ENCODE measurements around the gene FBXO39.
"Not testable (repeated sequence)": the region's sequence is repeated elsewhere in the genome, so short reads cannot be mapped to it uniquely, and the experiment has no call there.

The FBXO39 gene

DNA sequence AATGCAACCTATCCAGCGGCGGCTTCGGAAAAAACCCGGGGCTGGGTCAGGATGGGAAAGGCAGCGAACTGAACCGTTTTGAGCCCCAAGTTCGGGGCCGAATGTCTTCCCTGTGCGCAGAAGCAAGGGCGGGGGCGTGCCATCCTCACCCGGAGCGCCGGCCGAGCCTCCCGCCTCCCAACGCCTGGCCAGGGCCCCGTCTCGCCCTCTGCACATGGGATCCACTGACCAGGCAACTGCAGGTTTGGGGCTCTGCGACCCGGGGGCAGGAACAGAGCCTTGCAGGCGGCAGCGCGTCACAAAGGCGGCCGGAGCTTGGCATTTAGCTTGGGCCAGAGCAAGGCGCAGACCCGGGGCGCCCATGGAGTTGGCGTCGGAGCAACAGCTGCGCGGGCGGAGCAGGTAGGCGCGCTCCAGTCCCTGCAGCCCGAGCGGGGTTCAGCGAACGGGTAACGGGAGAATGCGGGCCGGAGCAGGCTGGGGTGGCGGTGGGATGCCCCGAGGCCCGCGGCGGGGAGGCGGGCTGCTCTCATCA lies at the start of gene FBXO39:
Gene FBXO39 (plus strand): TSS at position 345 of the 535 bp plus-strand sequence. CDS start 3,654 bp downstream, outside the sequence.
- Histone ChIP-seq H3K9me2 (replicated peaks; ENCODE audit: insufficient read depth, low read length) (no peaks in the 10 kb centered on the region), H3F3A (ENCODE audit: insufficient read depth) (no peaks in the 10 kb centered on the region), H3K9ac (ENCODE audit: low read length) (no peak within 1 kb of the TSS), H3K4me3 (ENCODE audit: insufficient read depth, low read length, poor library complexity, severe bottlenecking) (no peak within 1 kb of the TSS), H4K20me1 (ENCODE audit: low read depth, low read length) (no peaks in the 10 kb centered on the region), H3K27me3 (ENCODE audit: low read length) (no peaks in the 10 kb centered on the region), H3K36me3 (ENCODE audit: low read length) (no peaks in the 10 kb centered on the region), H2AFZ (ENCODE audit: low read depth, low read length, severe bottlenecking) (no peak within 1 kb of the TSS), H3K9me3 (ENCODE audit: insufficient read depth, low read length) (no peaks in the 10 kb centered on the region), H3K27ac (ENCODE audit: low read depth, low read length) (no peak within 1 kb of the TSS), H3K4me2 (ENCODE audit: low read depth, low read length, poor library complexity, severe bottlenecking) (no peak within 1 kb of the TSS), H3K79me2 (ENCODE audit: insufficient read depth, low read length) (no peaks in the 10 kb centered on the region)
- TF ChIP-seq, protein P1, sequence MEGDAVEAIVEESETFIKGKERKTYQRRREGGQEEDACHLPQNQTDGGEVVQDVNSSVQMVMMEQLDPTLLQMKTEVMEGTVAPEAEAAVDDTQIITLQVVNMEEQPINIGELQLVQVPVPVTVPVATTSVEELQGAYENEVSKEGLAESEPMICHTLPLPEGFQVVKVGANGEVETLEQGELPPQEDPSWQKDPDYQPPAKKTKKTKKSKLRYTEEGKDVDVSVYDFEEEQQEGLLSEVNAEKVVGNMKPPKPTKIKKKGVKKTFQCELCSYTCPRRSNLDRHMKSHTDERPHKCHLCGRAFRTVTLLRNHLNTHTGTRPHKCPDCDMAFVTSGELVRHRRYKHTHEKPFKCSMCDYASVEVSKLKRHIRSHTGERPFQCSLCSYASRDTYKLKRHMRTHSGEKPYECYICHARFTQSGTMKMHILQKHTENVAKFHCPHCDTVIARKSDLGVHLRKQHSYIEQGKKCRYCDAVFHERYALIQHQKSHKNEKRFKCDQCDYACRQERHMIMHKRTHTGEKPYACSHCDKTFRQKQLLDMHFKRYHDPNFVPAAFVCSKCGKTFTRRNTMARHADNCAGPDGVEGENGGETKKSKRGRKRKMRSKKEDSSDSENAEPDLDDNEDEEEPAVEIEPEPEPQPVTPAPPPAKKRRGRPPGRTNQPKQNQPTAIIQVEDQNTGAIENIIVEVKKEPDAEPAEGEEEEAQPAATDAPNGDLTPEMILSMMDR (IDR thresholded peaks at IDR 0.05; ENCODE audit: insufficient read depth, low read length, poor library complexity, severe bottlenecking) = no peak
- no peak for TF ChIP-seq EZH2phosphoT487 (conservative IDR thresholded peaks at IDR 0.05; ENCODE audit: low read length)

DNA sequence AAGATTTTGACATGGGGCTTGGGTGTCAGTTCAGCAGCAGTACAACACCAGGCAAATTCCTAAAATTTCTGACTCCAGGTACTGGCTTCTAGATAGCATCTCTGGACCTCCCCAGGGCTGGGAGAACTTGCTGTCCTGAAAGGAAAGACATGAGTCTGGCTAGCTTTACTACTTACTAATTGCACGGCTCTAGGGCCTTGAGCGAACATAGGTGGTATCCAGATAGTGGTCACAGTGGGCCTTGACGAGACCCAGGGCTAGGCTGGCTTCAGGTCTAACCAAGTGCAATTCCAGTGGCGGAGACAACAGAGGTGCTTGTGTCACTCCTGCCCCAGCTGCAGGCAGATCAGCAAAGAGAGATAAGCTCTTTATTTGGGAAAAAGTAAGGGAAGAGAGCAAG lies 46.5 kb upstream of the FBXO39 start:
- Histone ChIP-seq H4K20me1 (ENCODE audit: low read depth, low read length) (no peaks in the 10 kb centered on the region), H2AFZ (ENCODE audit: low read depth, low read length, severe bottlenecking) (no peak overlapping the region), H3K79me2 (ENCODE audit: insufficient read depth, low read length) (no peaks in the 10 kb centered on the region), H3K4me3 (ENCODE audit: insufficient read depth, low read length, poor library complexity, severe bottlenecking) (no peak overlapping the region), H3K4me2 (ENCODE audit: low read depth, low read length, poor library complexity, severe bottlenecking) (no peak overlapping the region), H3K9ac (ENCODE audit: low read length) (no peak overlapping the region), H3K27ac (ENCODE audit: low read depth, low read length) (no peak overlapping the region), H3K36me3 (ENCODE audit: low read length) (no peaks in the 10 kb centered on the region), H3K9me2 (replicated peaks; ENCODE audit: insufficient read depth, low read length) (no peaks in the 10 kb centered on the region), H3K27me3 (ENCODE audit: low read length) (no peaks in the 10 kb centered on the region), H3K9me3 (ENCODE audit: insufficient read depth, low read length) (no peaks in the 10 kb centered on the region), H3F3A (ENCODE audit: insufficient read depth) (no peaks in the 10 kb centered on the region)
- TF ChIP-seq, protein P1 (IDR thresholded peaks at IDR 0.05; ENCODE audit: insufficient read depth, low read length, poor library complexity, severe bottlenecking) = no peak
- no peak for TF ChIP-seq EZH2phosphoT487 (conservative IDR thresholded peaks at IDR 0.05; ENCODE audit: low read length)

DNA sequence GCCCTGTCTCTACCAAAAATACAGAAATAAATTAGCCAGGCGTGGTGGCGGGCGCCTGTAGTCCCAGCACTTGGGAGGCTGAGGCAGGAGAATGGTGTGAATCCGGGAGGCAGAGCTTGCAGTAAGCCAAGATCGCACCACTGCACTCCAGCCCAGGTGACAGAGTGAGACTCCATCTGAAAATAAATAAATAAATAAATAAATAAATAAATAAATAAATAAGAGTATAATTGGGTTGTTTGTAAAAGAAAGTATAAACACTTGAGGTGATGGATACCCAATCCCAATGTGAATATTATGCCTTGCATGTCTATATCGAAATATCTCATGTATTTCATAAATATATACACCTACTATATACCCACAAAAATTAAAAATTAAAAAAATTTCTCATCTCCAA lies 29.4 kb upstream of the FBXO39 start:
- not testable (repeated sequence) for H3K9me2 ChIP-seq (replicated peaks; ENCODE audit: insufficient read depth, low read length); H3K9ac ChIP-seq (ENCODE audit: low read length); H4K20me1 ChIP-seq (ENCODE audit: low read depth, low read length); H3K4me3 ChIP-seq (ENCODE audit: insufficient read depth, low read length, poor library complexity, severe bottlenecking); H3K79me2 ChIP-seq (ENCODE audit: insufficient read depth, low read length); H3K27me3 ChIP-seq (ENCODE audit: low read length); H3K27ac ChIP-seq (ENCODE audit: low read depth, low read length); H2AFZ ChIP-seq (ENCODE audit: low read depth, low read length, severe bottlenecking); H3K9me3 ChIP-seq (ENCODE audit: insufficient read depth, low read length); H3K4me2 ChIP-seq (ENCODE audit: low read depth, low read length, poor library complexity, severe bottlenecking); H3K36me3 ChIP-seq (ENCODE audit: low read length); H3F3A ChIP-seq (ENCODE audit: insufficient read depth)

DNA sequence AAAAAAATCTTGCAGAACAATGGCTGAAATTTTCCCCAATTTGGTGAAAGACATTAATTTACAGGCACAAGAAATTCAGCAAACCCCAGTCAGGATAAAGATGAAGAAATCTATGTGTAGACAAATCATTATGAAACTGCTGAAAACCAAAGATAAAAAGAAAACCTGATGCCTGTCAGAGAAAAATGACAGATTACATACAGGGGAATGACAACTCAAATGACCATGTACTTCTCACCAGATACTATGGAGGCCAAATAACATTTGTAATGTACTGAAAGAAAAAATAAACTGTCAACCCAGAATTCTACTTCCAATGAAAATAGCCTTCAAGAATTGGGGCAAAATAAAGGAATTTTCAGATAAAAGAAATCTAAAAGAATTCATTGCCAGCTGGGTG lies 27.4 kb upstream of the FBXO39 start:
- Histone ChIP-seq H3K79me2 (ENCODE audit: insufficient read depth, low read length) (no peaks in the 10 kb centered on the region), H2AFZ (ENCODE audit: low read depth, low read length, severe bottlenecking) (no peak overlapping the region), H3K9me3 (ENCODE audit: insufficient read depth, low read length) (no peaks in the 10 kb centered on the region), H3K4me3 (ENCODE audit: insufficient read depth, low read length, poor library complexity, severe bottlenecking) (no peak overlapping the region), H3K9me2 (replicated peaks; ENCODE audit: insufficient read depth, low read length) (no peaks in the 10 kb centered on the region), H3K9ac (ENCODE audit: low read length) (no peak overlapping the region), H3K27ac (ENCODE audit: low read depth, low read length) (no peak overlapping the region), H4K20me1 (ENCODE audit: low read depth, low read length) (no peaks in the 10 kb centered on the region), H3K27me3 (ENCODE audit: low read length) (no peaks in the 10 kb centered on the region), H3K36me3 (ENCODE audit: low read length) (no peaks in the 10 kb centered on the region), H3K4me2 (ENCODE audit: low read depth, low read length, poor library complexity, severe bottlenecking) (no peak overlapping the region), H3F3A (ENCODE audit: insufficient read depth) (no peaks in the 10 kb centered on the region)
- no peak for TF ChIP-seq EZH2phosphoT487 (conservative IDR thresholded peaks at IDR 0.05; ENCODE audit: low read length)
- TF ChIP-seq, protein P1 (IDR thresholded peaks at IDR 0.05; ENCODE audit: insufficient read depth, low read length, poor library complexity, severe bottlenecking) = no peak
